ENCODE data around the gene GSTM1.
"Not testable (repeated sequence)": the region's sequence is repeated elsewhere in the genome, so short reads cannot be mapped to it uniquely, and the experiment has no call there.

GSTM1 gene

DNA sequence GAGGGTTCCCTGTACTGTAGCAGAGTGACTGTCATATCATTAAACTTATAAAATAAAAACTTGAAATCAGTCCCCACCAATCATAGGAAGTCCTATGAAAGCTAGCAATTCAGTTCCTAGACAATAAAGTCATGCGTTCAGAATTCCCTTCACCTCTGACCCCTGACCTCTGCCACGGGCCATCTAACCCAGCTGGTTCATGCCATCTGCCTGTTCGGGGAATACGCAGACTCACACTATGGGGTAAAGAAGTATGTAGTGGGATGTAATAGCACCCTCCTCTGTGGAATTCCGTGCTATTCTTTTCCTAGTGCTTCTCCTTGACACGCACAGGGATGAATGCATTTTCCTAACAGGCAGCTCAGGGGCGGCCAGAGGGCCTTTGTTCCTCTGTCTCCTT is 29.6 kb upstream of the GSTM1 start:
- in situ Hi-C loops (cut with MboI; ENCODE audit: low pct_unique_long_range_greater_than_20kb, low sequenced_read_pairs): loop anchor here (25.0 kb wide), 1 partner anchor 104 kb away; the partner anchor contains the start of gene EPS8L3
- DNase-seq: no peak

DNA sequence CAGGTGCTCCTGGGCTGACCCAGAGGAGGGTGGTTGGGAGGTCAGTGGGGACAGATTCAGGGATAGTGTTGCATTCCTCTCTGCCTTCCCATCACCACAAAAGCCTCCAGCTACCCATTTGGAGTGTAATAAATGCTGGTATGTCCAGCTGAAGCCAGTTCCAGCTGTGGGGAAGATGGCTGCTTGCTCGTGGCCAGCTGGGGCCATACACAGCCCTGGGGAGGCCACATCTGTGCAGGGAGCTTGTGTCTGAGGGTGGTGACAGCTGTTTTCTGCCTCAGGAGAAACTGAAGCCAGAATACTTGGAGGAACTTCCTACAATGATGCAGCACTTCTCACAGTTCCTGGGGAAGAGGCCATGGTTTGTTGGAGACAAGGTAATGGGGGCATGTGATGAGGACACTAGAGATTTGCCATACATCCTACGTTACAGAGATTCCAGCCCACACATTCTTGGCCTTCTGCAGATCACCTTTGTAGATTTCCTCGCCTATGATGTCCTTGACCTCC is 29.0 kb upstream of the GSTM1 start:
- DNase-seq: peak; percentile 15
- in situ Hi-C loops (cut with MboI; ENCODE audit: low pct_unique_long_range_greater_than_20kb, low sequenced_read_pairs): loop anchor here (25.0 kb wide), 1 partner anchor 104 kb away; the partner anchor contains the start of gene EPS8L3

DNA sequence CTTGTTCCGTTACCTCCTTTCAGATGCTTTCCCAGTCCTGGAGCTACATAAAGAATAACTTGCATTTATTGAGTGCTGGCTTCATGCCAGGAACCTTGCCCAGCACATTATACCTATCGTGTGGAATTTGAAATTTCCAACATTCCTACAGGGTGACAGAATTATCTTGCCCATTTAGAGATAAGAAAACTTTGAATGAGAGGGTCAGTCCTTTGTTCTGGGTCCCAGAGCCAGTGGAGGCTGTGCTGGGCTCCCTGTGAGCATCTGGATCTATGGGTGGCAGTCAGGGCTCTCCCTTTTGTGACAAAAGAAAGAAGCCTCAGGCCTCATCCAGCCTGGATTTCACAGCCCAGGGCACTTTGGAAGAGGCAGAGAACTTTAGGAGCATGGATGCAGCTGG is 28.5 kb upstream of the GSTM1 start:
- in situ Hi-C loops (cut with MboI; ENCODE audit: low pct_unique_long_range_greater_than_20kb, low sequenced_read_pairs): loop anchor here (25.0 kb wide), 1 partner anchor 103 kb away; the partner anchor contains the start of gene EPS8L3
- DNase-seq: no peak

DNA sequence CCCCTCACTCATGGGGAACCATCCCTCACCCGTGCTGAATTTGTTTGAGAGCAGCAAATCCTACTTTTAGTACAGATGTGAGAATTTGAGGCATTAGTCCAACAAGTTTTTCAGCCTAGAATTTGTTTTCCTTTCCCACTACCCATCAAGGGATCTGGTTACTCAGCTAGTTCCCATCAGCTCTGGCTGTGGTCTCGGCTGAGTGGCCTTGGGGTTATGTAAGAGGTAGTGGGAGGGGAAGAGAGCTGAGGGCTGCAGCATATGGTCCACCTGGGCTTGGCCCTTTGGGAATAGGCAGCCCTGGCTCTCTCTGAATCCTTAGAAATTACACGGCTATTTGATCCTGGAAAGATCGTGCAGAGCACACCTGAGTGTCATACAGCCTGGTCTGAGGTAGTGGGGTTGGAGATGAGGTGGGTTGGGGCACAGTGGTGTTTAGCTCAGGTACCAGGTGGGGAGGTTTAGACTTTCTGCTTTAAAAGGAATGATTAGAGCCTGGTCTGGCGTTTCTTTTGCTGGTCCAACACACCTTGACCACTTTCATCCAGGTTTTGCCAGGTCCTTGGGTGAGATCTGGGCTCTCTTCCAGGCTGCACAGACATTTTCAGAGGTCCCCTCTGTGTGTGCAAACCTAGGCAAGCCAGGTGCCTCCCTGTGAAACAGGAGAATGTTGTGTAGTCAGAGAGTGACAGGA is 27.5 kb upstream of the GSTM1 start:
- DNase-seq: peak; percentile 41
- in situ Hi-C loops (cut with MboI; ENCODE audit: low pct_unique_long_range_greater_than_20kb, low sequenced_read_pairs): loop anchor here (25.0 kb wide), 1 partner anchor 102 kb away; the partner anchor contains the start of gene EPS8L3

DNA sequence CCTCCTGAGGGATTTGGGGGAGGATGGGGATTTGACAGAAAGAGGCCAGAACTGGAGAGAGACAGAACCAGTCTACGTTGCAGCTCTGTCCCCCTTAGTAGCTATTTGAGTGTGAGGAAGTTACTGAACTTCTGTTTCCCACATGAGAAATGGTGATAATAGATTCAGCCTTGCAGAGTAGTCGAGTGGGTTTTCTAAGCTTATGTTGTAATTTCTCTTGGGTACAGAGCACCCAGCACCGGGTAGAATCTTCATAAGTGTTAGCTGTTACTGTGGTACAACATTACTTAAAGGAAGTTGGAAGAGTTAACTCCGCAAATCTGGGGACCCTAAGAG is 27.0 kb upstream of the GSTM1 start:
- DNase-seq: not testable (repeated sequence)

DNA sequence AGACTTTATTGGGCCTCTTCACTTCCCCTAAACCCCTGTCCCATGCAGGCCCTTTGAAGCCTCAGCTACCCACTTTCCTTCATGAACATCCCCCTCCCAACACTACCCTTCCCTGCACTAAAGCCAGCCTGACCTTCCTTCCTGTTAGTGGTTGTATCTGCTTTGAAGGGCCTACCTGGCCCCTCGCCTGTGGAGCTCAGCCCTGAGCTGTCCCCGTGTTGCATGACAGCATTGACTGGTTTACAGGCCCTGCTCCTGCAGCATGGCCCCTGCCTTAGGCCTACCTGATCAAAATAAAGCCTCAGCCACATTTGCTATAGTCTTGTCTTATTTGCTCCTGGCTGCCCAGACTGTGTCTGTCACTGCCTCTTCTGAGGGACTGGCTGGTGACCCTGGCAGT is 26.2 kb upstream of the GSTM1 start:
- DNase-seq: no peak
- in situ Hi-C loops (cut with MboI; ENCODE audit: low pct_unique_long_range_greater_than_20kb, low sequenced_read_pairs): loop anchor here (25.0 kb wide), 1 partner anchor 101 kb away; the partner anchor contains the start of gene EPS8L3

More for the DNA sequence above, 27.0 kb upstream of the GSTM1 start:
- in situ Hi-C loops (cut with MboI; ENCODE audit: low pct_unique_long_range_greater_than_20kb, low sequenced_read_pairs): loop anchor here (25.0 kb wide), 1 partner anchor 102 kb away; the partner anchor contains the start of gene EPS8L3

DNA sequence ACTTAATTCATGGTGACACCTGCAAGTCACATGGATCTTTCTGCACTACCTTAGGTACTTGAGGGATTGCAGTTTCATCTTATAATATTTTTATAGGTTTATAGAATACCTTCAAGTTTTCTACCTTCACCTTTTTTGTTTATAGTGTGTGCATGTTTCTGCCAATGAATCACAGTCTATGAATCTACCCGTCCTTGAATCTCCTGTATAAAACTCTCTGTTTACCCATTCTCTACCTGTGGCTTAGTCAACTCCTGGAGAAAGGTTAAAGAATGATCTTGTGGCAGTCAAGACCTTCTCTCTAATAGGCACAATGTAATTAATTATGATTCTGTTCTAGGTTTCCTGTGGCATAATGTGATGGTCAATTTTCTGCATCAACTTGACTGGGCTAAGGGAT is 22.9 kb upstream of the GSTM1 start:
- in situ Hi-C loops (cut with MboI; ENCODE audit: low pct_unique_long_range_greater_than_20kb, low sequenced_read_pairs): loop anchor here (25.0 kb wide), 1 partner anchor 98 kb away; the partner anchor contains the start of gene EPS8L3
- DNase-seq: no peak

DNA sequence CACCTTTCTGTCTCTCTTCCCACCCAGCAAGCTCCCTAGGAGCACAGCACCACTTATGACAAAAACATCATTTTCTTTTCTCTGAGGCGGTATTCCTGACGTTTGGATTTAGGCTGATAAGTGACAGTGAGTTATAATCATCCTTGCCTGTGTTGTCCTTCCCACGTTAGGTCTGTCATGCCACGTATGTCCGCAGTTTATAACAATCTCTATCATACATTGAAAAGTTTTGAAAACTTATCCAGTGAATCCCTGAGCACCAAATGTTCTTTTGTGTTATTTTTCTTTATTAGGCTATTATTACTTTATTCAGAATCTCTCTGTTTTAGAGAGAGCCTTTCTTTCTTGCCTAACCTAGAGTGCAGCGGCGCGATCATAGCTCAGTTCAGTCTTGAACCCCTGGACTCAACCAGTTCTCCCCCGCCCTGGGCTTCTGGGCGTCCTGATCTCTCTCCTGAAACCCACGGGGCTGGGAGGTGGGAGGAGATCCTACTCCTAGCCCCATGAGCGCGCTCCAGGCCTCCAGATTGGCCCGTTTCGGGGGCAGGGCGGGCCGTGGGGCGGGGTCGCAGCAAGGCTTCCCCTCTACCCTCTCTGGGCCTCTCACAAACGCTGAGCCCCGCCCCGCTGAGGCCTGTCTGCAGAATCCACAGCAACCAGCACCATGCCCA is 20.0 kb upstream of the GSTM1 start, which contains the start of gene GSTM2:
GSTM2 (plus strand) TSS at position 606 of the 671 bp plus-strand sequence; CDS start at position 665, 59 bp downstream.
- DNase-seq: no peak
- in situ Hi-C loops (cut with MboI; ENCODE audit: low pct_unique_long_range_greater_than_20kb, low sequenced_read_pairs): loop anchor here (25.0 kb wide), 1 partner anchor 95 kb away; the partner anchor contains the start of gene EPS8L3

DNA sequence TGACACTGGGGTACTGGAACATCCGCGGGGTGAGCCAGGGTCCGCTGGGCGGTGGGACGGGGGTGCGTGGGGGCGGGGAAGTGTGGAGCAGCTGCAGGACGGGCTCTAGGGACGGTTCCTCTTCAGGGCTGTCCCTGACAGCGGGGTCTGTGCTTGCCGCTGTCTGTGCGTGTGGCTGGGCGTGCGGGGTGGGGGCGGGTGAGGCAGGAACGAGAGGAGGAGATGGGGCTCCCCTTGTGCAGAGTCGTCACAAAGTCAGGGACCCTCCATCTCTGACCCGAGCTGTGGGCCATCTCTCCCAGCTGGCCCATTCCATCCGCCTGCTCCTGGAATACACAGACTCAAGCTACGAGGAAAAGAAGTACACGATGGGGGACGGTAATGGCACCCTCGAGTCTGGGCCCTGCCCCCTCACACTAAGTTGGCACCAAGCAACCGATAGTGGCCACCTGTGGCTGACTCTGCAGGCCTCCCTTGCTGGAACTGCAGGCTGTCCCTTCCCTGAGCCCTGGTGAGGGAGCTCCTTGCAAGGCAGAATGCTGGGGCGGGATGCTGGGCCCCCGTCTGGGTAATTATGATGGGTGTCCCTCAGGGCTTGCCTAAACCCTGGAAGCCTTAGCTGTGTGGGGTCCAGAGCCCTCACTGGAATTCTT is 19.4 kb upstream of the GSTM1 start:
- in situ Hi-C loops (cut with MboI; ENCODE audit: low pct_unique_long_range_greater_than_20kb, low sequenced_read_pairs): loop anchor here (25.0 kb wide), 1 partner anchor 94 kb away; the partner anchor contains the start of gene EPS8L3
- DNase-seq: no peak

DNA sequence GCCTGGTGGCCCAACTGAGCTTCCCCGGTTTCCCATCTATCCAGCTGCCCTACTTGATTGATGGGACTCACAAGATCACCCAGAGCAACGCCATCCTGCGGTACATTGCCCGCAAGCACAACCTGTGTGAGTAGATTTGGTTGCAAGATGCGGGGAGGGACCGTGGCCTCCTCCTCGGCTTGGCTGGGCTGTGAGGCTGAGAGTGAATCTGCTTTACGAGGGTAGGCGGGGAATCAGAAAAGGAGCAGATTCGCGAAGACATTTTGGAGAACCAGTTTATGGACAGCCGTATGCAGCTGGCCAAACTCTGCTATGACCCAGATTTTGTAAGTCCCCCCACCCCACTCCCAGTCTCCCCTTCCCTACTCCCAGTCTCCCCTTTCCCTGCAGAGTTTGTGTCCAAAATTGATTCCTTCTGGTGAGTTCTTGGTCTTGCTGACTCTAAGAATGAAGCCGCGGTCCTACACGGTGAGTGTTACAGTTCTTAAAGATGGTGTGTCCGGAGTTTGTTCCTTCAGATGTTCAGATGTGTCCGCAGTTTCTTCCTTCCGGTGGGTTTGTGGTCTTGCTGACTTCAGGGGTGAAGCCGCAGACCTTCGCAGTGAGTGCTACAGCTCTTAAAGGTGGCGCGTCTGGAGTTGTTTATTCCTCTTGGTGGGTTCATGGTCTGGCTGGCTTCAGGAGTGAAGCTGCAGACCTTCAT is 18.2 kb upstream of the GSTM1 start:
- in situ Hi-C loops (cut with MboI; ENCODE audit: low pct_unique_long_range_greater_than_20kb, low sequenced_read_pairs): loop anchor here (25.0 kb wide), 1 partner anchor 93 kb away; the partner anchor contains the start of gene EPS8L3
- peak; percentile 84 for DNase-seq

DNA sequence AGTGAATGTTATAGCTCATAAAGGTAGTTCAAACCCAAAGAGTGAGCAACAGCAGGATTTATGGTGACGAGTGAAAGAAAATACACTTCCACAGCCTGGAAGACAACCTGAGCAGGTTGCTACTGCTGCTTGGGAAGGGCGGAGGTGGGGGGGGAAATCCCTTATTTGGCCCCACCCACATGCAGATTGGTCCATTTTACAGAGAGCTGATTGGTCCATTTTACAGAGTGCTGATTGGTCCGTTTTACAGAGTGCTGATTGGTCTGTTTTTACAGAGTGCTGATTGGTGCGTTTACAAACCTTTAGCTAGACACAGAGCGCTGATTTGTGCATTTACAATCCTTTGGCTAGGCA is 17.7 kb upstream of the GSTM1 start:
- in situ Hi-C loops (cut with MboI; ENCODE audit: low pct_unique_long_range_greater_than_20kb, low sequenced_read_pairs): loop anchor here (25.0 kb wide), 1 partner anchor 92 kb away; the partner anchor contains the start of gene EPS8L3
- not testable (repeated sequence) for DNase-seq

DNA sequence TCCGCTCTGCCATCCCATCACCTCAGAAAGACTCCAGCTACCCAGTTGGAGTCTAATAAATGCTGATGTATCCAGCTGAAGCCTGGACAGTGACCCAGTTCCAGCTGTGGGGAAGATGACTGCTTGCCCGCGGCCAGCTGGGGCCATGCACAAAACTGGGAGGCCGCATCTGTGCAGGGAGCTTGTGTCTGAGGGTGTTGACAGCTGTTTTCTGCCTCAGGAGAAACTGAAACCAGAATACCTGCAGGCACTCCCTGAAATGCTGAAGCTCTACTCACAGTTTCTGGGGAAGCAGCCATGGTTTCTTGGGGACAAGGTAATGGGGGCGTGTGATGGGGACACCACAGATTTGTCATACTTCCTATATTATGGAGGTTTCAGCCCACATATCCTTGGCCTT is 16.6 kb upstream of the GSTM1 start:
- in situ Hi-C loops (cut with MboI; ENCODE audit: low pct_unique_long_range_greater_than_20kb, low sequenced_read_pairs): loop anchor here (25.0 kb wide), 1 partner anchor 91 kb away; the partner anchor contains the start of gene EPS8L3
- DNase-seq: no peak

DNA sequence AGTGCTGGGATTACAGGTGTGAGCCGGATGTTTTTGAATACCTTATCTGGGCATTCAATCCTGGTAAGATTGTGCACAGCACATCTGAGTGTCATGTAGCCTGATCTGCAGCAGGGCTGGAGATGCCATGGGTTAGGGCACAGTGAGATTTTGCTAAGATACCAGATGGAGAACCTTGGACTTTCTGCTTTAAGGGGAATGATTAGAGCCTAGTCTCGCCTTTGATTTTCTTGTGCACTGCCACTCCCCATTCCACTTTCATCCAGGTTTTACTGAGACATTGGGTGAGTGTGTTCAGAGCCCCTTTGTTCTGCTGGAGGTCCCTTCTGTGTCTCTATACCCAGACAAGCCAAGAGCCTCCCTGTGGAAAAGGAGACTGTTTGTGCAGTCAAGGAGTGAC is 13.8 kb upstream of the GSTM1 start:
- DNase-seq: not testable (repeated sequence)
- in situ Hi-C loops (cut with MboI; ENCODE audit: low pct_unique_long_range_greater_than_20kb, low sequenced_read_pairs): loop anchor here (25.0 kb wide), 1 partner anchor 88 kb away; the partner anchor contains the start of gene EPS8L3

DNA sequence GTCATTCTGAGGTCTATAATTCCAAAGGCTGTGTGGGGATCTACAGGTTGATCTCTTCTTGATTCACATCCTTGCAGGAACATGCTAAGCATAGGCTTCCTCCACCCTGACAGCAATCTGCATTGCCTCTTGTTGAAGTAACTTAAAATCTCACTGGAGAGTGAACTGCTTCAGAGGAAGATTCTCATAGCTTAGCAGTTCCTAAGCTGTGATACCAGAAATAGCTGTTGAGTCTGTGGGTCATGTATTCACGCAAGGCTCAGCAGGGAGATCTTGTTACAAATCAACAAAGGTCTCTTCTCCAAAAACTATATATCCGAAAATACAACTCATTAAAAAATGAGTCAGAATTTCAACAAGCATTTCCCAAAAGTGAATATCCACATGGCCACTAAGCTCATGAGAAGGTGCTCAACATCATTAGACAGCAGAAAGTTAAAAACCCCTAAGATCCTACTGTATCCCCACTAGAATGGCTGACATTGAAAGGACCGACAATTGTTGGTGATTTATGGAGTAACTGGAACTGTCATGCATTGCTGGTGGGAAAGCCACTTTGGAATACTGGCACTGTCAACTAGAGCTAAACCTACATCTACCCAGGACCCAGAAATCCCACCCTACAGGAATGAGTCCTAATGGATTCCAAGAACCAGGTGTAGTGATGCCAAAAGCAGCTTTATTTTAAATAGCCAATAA is 10.8 kb upstream of the GSTM1 start:
- DNase-seq; in situ Hi-C loops (cut with MboI; ENCODE audit: low pct_unique_long_range_greater_than_20kb, low sequenced_read_pairs): not testable (repeated sequence)

DNA sequence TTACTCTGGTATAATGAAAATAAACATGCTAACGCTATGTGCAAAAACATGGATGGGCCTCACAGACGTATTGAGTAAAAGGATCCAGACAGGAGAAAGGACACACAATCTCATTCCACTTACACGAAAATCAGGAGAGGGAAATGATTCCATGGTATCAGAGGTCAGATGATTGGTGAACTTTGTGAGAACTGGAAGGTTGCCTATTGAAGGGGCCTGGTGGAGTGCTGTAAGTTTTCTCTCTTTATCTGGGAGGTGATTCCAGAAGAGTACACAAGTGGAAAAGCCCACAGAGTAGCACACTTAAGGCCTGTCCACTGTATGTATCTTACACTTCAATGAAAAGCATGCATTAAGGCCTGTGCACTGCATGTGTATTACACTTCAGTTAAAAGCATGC is 10.2 kb upstream of the GSTM1 start:
- in situ Hi-C loops (cut with MboI; ENCODE audit: low pct_unique_long_range_greater_than_20kb, low sequenced_read_pairs): no loop called here
- no peak for DNase-seq

DNA sequence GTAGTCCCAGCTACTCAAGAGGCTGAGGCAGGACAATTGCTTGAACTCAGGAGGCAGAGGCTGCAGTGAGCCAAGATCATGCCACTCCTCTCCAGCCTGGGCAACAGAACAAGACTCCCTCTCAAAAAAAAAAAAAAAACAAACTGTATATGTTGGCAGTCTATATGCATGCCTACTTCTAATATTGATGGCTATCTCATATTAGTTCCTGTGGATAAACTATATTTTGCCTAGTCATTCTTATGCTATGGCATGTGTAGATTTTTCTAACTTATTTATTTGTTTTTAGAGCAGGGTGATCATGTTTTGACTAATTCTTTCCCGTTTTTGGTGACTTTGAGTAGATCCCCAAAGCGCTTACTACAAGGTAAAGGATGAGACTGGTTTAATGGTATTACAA is 9.0 kb upstream of the GSTM1 start:
- in situ Hi-C loops (cut with MboI; ENCODE audit: low pct_unique_long_range_greater_than_20kb, low sequenced_read_pairs); DNase-seq: not testable (repeated sequence)

DNA sequence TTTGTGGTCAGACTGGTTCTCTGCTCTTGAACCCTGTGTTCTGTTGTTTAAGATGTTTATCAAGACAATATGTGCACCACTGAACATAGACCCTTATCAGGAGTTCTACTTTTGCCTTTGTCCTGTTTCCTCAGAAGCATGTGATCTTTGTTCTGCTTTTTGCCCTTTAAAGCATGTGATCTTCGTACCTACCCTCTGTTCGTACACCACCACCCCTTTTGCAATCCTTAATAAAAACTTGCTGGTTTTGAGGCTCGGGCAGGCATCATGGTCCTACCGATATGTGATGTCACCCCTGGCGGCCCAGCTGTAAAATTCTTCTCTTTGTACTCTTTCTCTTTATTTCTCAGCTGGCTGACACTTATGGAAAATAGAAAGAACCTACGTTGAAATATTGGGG is 2.8 kb upstream of the GSTM1 start:
- in situ Hi-C loops (cut with MboI; ENCODE audit: low pct_unique_long_range_greater_than_20kb, low sequenced_read_pairs); DNase-seq: not testable (repeated sequence)

DNA sequence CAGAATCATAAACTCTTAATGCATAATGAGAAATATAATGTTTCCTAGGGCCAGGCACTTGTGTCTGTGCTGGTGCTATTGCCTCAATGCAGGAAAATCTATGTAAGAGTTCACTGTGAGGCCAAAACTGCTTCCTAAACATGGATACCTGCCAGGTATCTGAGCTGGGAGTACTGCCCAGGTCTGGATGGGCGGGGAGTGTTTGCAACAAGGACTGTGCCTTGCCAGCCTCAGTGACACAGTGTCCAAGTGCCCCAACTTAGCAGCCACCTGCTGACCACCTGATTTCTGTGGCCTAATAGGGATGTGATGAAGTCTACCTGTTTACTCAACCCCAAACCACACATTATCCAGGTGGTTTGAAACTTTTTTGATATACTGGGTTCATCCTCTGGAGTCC is 2.2 kb upstream of the GSTM1 start:
- in situ Hi-C loops (cut with MboI; ENCODE audit: low pct_unique_long_range_greater_than_20kb, low sequenced_read_pairs); DNase-seq: not testable (repeated sequence)

Measured in KBM-7 (cell line).